Neutrophil (primary cell): ENCODE measurements around the gene NPHS1.

ENCODE experiments used
- H3K27ac ChIP-seq: fragments of 200-600 bp; sonication (generic); 2 replicates; pipeline ENCODE4 v1.5.1; 2016; ENCODE audit warnings: mild to moderate bottlenecking, moderate library complexity
- H3K27me3 ChIP-seq: fragments of 200-600 bp; sonication (generic); 2 replicates; pipeline ENCODE4 v1.6.0; 2016; ENCODE audit warnings: mild to moderate bottlenecking
- H3K36me3 ChIP-seq: fragments of 200-600 bp; sonication (generic); 2 replicates; pipeline ENCODE4 v1.5.1; 2017
- H3K4me1 ChIP-seq, 2 experiments: fragments of 200-600 bp in 1 of 2; sonication (generic) in 1 of 2; 1 replicate in 1 of 2; 2 replicates in 1 of 2; pipeline versions ENCODE4 v1.5.1 to v1.6.1; 2013 to 2016; ENCODE audit warnings: low read depth in 1 of 2, low read length in 1 of 2, mild to moderate bottlenecking in 1 of 2, moderate library complexity in 1 of 2; ENCODE audit not compliant: control insufficient read depth in 1 of 2, insufficient read depth in 1 of 2
- H3K4me3 ChIP-seq, 2 experiments: fragments of 200-600 bp in 1 of 2; sonication (generic) in 1 of 2; 1 replicate in 1 of 2; 2 replicates in 1 of 2; pipeline ENCODE4 v1.5.1; 2013 to 2016; ENCODE audit warnings: low read depth in 1 of 2, low read length in 1 of 2, mild to moderate bottlenecking in 1 of 2, moderate library complexity in 1 of 2
- H3K9me3 ChIP-seq: fragments of 200-600 bp; sonication (generic); 2 replicates; pipeline ENCODE4 v1.5.1; 2016
- TF ChIP-seq, protein P1 (sequence below): fragments of 200-600 bp; sonication (generic); IDR thresholded peaks from 2 replicates; pipeline ENCODE4 v1.5.1; 2016; ENCODE audit warnings: antibody characterized with exemption

Gene NPHS1

DNA sequence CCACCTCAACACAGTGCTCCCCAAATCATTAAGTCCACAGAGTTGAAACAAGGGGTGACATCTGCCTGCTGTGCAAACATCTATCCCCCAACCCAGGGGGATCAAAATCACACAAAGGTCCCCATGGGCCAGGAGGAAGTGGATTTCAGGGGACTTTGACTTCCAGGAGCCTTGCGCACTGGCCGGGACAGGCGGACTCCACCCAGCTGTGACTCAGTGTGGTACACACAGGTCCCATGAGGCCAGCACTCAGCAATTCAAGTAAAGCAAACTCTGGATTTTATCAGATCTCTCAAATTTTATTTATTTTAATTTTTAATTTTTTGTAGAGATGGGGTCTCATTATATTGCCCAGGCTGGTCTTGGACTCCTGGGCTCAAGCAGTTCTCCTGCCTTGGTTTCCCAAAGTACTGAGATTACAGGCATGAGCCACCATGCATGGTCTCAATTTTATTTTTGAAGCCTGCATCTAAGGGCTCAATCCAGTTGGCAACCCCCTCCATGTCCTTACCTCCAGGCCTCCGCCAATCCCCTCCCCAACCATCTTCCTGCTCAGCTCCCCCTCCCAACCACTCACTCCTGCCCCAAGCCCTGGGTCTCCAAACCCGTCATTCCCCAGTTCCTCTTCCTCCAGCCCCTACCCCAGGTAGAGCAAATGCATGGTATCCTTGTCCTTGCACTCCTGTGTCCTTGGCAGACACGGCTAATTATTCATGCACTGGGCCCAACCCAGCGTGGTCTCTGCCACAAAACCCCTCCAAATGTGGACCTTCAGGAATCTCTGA is 58.7 kb downstream of the NPHS1 start:
- H3K36me3 ChIP-seq: peaks cover 4% of the 10 kb centered on the region
- H3K27ac ChIP-seq: no peak overlapping the region
- H3K4me1 ChIP-seq: peaks cover 5 to 8% of the 10 kb centered on the region in 2 experiments
- peaks cover 41% of the 10 kb centered on the region for H3K27me3 ChIP-seq
- H3K4me3 ChIP-seq: no peak overlapping the region
- TF ChIP-seq, protein P1, sequence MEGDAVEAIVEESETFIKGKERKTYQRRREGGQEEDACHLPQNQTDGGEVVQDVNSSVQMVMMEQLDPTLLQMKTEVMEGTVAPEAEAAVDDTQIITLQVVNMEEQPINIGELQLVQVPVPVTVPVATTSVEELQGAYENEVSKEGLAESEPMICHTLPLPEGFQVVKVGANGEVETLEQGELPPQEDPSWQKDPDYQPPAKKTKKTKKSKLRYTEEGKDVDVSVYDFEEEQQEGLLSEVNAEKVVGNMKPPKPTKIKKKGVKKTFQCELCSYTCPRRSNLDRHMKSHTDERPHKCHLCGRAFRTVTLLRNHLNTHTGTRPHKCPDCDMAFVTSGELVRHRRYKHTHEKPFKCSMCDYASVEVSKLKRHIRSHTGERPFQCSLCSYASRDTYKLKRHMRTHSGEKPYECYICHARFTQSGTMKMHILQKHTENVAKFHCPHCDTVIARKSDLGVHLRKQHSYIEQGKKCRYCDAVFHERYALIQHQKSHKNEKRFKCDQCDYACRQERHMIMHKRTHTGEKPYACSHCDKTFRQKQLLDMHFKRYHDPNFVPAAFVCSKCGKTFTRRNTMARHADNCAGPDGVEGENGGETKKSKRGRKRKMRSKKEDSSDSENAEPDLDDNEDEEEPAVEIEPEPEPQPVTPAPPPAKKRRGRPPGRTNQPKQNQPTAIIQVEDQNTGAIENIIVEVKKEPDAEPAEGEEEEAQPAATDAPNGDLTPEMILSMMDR: no peak
- no peaks in the 10 kb centered on the region for H3K9me3 ChIP-seq

DNA sequence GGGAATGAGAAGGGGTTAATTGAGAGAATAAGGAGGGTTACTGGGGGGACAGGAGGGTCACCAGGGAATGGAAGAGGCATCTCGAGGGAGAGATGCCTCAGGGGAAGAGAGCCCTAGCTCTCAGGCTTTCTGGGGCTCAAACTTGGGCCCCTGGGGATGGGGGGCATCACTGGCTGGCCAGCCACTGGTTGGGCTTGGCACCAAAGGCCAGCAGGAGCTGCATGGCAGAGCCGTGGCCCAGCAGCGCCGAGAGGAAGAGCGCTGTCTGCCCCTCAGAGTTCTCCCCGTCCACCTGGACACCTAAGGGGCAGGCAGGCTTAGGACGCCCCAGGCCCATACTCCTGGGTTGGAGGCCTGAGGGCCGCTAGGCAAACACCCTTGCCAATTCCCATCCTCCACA is 59.4 kb downstream of the NPHS1 start:
- Histone ChIP-seq H3K27me3 (peaks cover 34% of the 10 kb centered on the region), H3K4me3 (no peak overlapping the region)
- TF ChIP-seq, protein P1: no peak

DNA sequence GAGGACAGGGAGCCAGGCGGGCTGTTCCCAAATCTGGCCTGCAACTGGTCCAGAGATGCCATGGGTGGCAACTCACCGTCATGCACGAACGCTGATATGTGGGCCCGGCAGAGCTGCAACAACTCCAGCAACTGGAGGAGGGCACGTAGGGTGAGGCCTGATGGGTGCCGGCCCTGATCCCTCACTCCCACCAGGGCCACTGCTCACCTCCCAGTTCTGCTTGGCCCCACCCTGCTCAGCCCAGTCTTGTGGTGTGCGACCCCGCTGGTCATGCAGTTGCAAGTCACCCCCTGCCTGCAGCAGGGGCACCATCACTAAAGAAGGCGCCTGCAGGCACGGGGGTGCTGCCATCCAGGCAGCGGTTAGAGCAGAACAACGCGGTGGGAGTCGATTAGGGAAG is 60.0 kb downstream of the NPHS1 start:
- TF ChIP-seq, protein P1: no peak
- H3K27me3 ChIP-seq: peaks cover 28% of the 10 kb centered on the region

More for the DNA sequence above, 59.4 kb downstream of the NPHS1 start:
- no peaks in the 10 kb centered on the region for H3K9me3 ChIP-seq
- H3K4me1 ChIP-seq: peaks cover 3 to 6% of the 10 kb centered on the region in 2 experiments
- no peak overlapping the region for H3K27ac ChIP-seq
- H3K36me3 ChIP-seq: peaks cover 7% of the 10 kb centered on the region

DNA sequence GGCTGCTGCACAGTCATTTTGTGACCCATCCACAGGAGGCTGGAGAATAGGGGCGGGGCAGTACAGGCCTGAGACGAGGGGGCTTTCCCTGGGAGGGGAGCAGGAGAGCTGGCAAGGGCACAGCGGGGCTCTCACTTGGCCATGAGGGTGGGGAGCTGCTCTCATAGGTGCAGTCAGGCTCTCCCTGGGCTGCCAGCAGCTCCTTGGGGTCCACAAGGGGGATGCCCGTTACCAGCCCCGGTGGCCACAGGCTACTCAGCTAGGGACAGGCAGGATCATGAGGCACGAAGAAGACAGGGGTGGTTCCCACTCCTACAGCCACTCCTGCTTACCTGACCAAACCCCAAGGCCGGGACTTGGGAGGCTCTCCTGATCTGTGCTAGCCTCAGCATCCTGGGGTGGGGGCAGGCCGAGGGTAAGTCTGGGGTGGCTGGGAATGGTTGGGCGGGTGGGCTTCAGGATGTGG is 60.5 kb downstream of the NPHS1 start:
- Histone ChIP-seq H3K9me3 (no peaks in the 10 kb centered on the region), H3K4me1 (no peaks in the 10 kb centered on the region), H3K27ac (no peak overlapping the region), H3K27me3 (peaks cover 24% of the 10 kb centered on the region), H3K36me3 (peaks cover 18% of the 10 kb centered on the region), H3K4me3 (no peak overlapping the region)
- TF ChIP-seq, protein P1: no peak

More for the DNA sequence above, 60.0 kb downstream of the NPHS1 start:
- Histone ChIP-seq H3K4me1 (no peaks in the 10 kb centered on the region), H3K27ac (no peak overlapping the region), H3K4me3 (no peak overlapping the region), H3K36me3 (peaks cover 13% of the 10 kb centered on the region), H3K9me3 (no peaks in the 10 kb centered on the region)

DNA sequence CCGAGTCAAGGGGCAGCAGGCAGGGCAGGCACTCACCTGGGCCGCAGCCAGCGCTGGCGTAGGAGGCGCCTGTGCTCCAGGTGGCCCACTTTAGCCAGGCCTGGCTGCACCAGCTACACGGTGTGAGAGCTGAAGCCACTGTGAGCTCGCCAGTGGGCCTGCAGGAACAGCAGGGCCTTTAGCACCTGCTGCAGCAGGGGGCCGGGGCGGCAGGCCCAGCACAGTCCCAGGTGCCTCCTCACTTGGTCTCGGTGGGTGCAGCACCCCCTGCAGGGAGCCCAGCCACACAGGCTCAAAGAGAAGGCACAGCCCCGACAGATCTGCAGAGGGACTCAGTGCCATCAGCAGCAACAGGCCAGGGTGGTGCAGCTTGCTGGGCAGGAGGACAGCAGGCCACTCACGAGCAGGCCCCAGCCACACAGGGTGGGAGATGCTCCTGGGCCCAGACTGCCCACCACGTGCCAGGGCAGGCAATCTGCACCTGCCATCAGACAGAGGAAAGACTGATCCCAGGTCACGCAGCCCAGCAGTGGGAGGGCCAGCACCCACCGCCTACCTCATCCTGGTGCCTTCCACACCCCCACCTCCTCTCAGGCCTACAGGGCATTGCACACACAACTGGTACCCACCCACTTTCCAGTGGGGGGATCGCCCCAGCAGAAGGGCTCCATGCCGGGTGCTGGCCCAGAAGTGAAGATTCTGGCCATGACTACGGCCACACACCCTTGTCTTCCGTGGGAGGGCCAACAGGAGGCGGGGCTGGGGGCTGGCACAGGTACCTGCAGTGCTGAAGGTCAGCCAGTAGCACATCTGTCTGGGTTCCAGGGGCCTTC is 61.1 kb downstream of the NPHS1 start:
- no peaks in the 10 kb centered on the region for H3K4me1 ChIP-seq
- H3K9me3 ChIP-seq: no peaks in the 10 kb centered on the region
- TF ChIP-seq, protein P1: no peak

More for the DNA sequence above, 61.1 kb downstream of the NPHS1 start:
- no peak overlapping the region for H3K4me3 ChIP-seq
- peaks cover 17% of the 10 kb centered on the region for H3K27me3 ChIP-seq
- no peak overlapping the region for H3K27ac ChIP-seq
- peaks cover 24% of the 10 kb centered on the region for H3K36me3 ChIP-seq
